ENCODE data around the gene GALNT13.

Gene GALNT13

DNA sequence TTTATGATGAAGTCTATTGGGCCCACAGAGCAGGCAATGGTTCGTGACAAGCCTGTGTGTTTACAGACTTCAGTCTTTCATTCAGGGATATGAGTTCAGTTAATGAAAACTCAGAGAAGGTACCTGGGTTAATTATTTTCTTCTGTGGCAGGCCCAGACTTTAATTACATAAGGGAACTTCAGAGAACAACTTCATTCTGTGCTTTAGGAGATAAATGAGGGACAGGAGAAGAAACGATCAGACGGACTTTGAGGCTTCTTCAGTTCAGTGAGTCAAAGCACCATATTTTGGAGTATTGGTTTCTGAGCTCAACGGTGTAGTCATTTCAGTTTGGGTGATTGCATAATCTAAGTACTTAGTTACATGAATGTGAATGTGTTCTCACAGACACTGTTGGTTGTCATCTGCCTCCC, 623.7 kb downstream of the GALNT13 start:
- DNase-seq, result no peak

DNA sequence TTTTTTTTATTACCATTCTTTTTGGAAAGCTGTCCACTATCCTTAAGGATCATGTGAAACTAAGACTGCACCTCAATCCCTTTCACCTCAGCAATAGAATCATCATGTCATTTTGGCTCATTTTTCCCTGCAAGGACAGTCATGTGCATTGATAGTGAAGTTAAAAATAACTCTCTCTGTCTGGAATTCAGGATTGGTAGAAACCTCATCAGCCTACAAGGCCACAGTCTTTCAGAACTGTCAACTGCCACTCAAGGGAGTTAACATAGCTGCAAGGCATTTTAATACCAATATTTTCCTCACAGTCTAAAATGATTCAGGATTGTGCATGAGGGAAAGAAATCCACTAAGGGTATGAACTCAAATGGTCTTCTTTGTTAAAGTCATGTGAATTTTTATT, 625.3 kb downstream of the GALNT13 start:
- DNase-seq, result no peak
